H1 (cell line): ENCODE data around the gene CNR1. TPM values are rescaled to one million over a fixed set of nuclear protein-coding genes. Genes with fewer than 3 reads are reported as not detected.

Source experiments
- CTCF ChIA-PET: fragments of 300-600 bp; sonication (Branson Sonifier 250); formaldehyde crosslinking; loops from one replicate; lab custom pipeline; 2021; ENCODE audit not compliant: partially characterized antibody; lab: Charles Lee
- POLR2A ChIA-PET: fragments of 300-600 bp; sonication (Branson Sonifier 250); formaldehyde crosslinking; loops from one replicate; lab custom pipeline; 2021; ENCODE audit warnings: inconsistent platforms; ENCODE audit not compliant: partially characterized antibody; lab: Charles Lee
- DNase-seq, 2 experiments: peaks; one replicate each; pipeline versions ENCODE4 v3.0.0 to v3.0.0-alpha.2; 2010 to 2022; ENCODE audit warnings: low spot score in 2 of 2, low read depth in 1 of 2, mixed read lengths in 1 of 2
- FAIRE-seq: peaks from 2 replicates; lab custom pipeline; 2011; peaks lifted over from hg19 to GRCh38; lab: Jason Lieb, UNC
- H2AFZ ChIP-seq: 2 replicates; pipeline ENCODE4 v1.8.1; 2012; ENCODE audit warnings: low read length, inconsistent platforms
- H2AK5ac ChIP-seq: 2 replicates; pipeline ENCODE4 v1.6.1; 2013; ENCODE audit warnings: low read depth, low read length
- H2BK120ac ChIP-seq: replicated peaks from 2 replicates; pipeline ENCODE3; 2013; ENCODE audit warnings: low read depth, low read length, inconsistent platforms
- H2BK12ac ChIP-seq: 2 replicates; pipeline ENCODE4 v1.6.1; 2013; ENCODE audit warnings: low read depth, low read length
- H2BK15ac ChIP-seq: 2 replicates; pipeline ENCODE4 v1.6.1; 2013; ENCODE audit warnings: low read length
- H2BK20ac ChIP-seq: 2 replicates; pipeline ENCODE4 v1.6.1; 2013; ENCODE audit warnings: low read length
- H2BK5ac ChIP-seq: 2 replicates; pipeline ENCODE4 v1.6.1; 2013; ENCODE audit warnings: low read depth, low read length
- H3K14ac ChIP-seq: 2 replicates; pipeline ENCODE4 v1.6.1; 2013; ENCODE audit warnings: inconsistent platforms; ENCODE audit not compliant: insufficient read length
- H3K18ac ChIP-seq: 2 replicates; pipeline ENCODE4 v1.6.1; 2013; ENCODE audit warnings: low read length; ENCODE audit errors: extremely low read depth
- H3K23ac ChIP-seq: 2 replicates; pipeline ENCODE4 v1.6.1; 2013; ENCODE audit warnings: inconsistent platforms; ENCODE audit not compliant: insufficient read length
- H3K23me2 ChIP-seq: 2 replicates; pipeline ENCODE4 v1.6.1; 2013; ENCODE audit warnings: low read depth, low read length
- H3K27ac ChIP-seq: 2 replicates; pipeline ENCODE4 v1.6.1; 2011; ENCODE audit warnings: low read depth, low read length, inconsistent platforms
- H3K27me3 ChIP-seq, 4 experiments: replicated peaks in 1 of 4; 1 replicate in 1 of 4; 2 replicates in 3 of 4; pipeline versions ENCODE4 v1.6.1 to v1.8.1; 2011 to 2013; ENCODE audit warnings: low read length in 3 of 4, mild to moderate bottlenecking in 3 of 4, inconsistent platforms in 2 of 4, mixed read lengths in 2 of 4, moderate library complexity in 1 of 4; ENCODE audit not compliant: control insufficient read depth in 3 of 4, insufficient read depth in 3 of 4; ENCODE audit errors: extremely low read depth in 1 of 4
- H3K36me3 ChIP-seq, 4 experiments: 2 replicates each; pipeline versions ENCODE4 v1.6.1 to v1.8.1; 2011 to 2013; ENCODE audit warnings: mild to moderate bottlenecking in 4 of 4, low read length in 3 of 4, moderate library complexity in 2 of 4, control low read depth in 1 of 4, inconsistent platforms in 1 of 4; ENCODE audit not compliant: insufficient read depth in 4 of 4, control insufficient read depth in 2 of 4
- H3K4ac ChIP-seq: replicated peaks from 2 replicates; pipeline ENCODE3; 2013; ENCODE audit warnings: low read length, low read depth, mixed read lengths, inconsistent platforms; ENCODE audit not compliant: insufficient read length
- H3K4me1 ChIP-seq, 4 experiments: replicated peaks in 1 of 4; 1 replicate in 1 of 4; 2 replicates in 3 of 4; pipeline versions ENCODE4 v1.6.1 to v1.8.1; 2011 to 2013; ENCODE audit warnings: low read length in 3 of 4, inconsistent platforms in 2 of 4, mixed read lengths in 1 of 4; ENCODE audit not compliant: insufficient read depth in 4 of 4, control insufficient read depth in 3 of 4
- H3K4me2 ChIP-seq, 2 experiments: 2 replicates each; pipeline versions ENCODE4 v1.6.1 to v1.8.1; 2011 to 2013; ENCODE audit warnings: low read depth in 2 of 2, low read length in 2 of 2, control low read depth in 1 of 2, inconsistent platforms in 1 of 2, mild to moderate bottlenecking in 1 of 2; ENCODE audit not compliant: insufficient read depth in 1 of 2
- H3K4me3 ChIP-seq, 4 experiments: fragments of 200-600, 300-600 bp in 1 of 4; sonication (generic), shearing (Covaris generic), sonication (Bioruptor Twin) in 1 of 4; 2 replicates each; pipeline versions ENCODE4 v1.5.1 to v1.8.1; 2011 to 2016; ENCODE audit warnings: low read length in 4 of 4, low read depth in 3 of 4, control low read depth in 2 of 4, inconsistent platforms in 2 of 4, mild to moderate bottlenecking in 2 of 4, mixed read lengths in 1 of 4, moderate library complexity in 1 of 4; ENCODE audit not compliant: insufficient read depth in 2 of 4; ENCODE audit errors: extremely low read depth in 1 of 4
- H3K56ac ChIP-seq: replicated peaks from 2 replicates; pipeline ENCODE3; 2013; ENCODE audit warnings: low read depth, mild to moderate bottlenecking, mixed read lengths, low read length, inconsistent platforms; ENCODE audit not compliant: insufficient read length
- H3K79me1 ChIP-seq: 2 replicates; pipeline ENCODE4 v1.6.1; 2013; ENCODE audit warnings: low read depth, low read length, control low read depth
- H3K79me2 ChIP-seq, 2 experiments: 2 replicates each; pipeline versions ENCODE4 v1.6.1 to v1.8.1; 2012 to 2013; ENCODE audit warnings: low read length in 2 of 2, mild to moderate bottlenecking in 2 of 2, inconsistent platforms in 1 of 2; ENCODE audit not compliant: insufficient read depth in 2 of 2, control insufficient read depth in 1 of 2
- H3K9ac ChIP-seq, 4 experiments: replicated peaks in 1 of 4; 1 replicate in 1 of 4; 2 replicates in 3 of 4; pipeline versions ENCODE4 v1.6.1 to v1.8.1; 2011 to 2013; ENCODE audit warnings: low read depth in 3 of 4, low read length in 3 of 4, control low read depth in 2 of 4, mild to moderate bottlenecking in 2 of 4, moderate library complexity in 2 of 4, inconsistent platforms in 1 of 4; ENCODE audit errors: extremely low read depth in 1 of 4
- H3K9me3 ChIP-seq, 2 experiments: 2 replicates each; pipeline versions ENCODE4 v1.6.1 to v1.8.1; 2012 to 2013; ENCODE audit warnings: mild to moderate bottlenecking in 2 of 2, moderate library complexity in 2 of 2, control low read depth in 1 of 2, inconsistent platforms in 1 of 2, low read depth in 1 of 2, low read length in 1 of 2, mixed read lengths in 1 of 2; ENCODE audit not compliant: insufficient read depth in 2 of 2
- H4K20me1 ChIP-seq, 2 experiments: replicated peaks in 1 of 2; 2 replicates each; pipeline versions ENCODE3 to v1.8.1; 2011 to 2013; ENCODE audit warnings: inconsistent platforms in 2 of 2, low read length in 2 of 2, mild to moderate bottlenecking in 1 of 2; ENCODE audit not compliant: insufficient read depth in 2 of 2, control insufficient read depth in 1 of 2
- H4K5ac ChIP-seq: 2 replicates; pipeline ENCODE4 v1.6.1; 2013; ENCODE audit warnings: low read length, low read depth, mixed read lengths, inconsistent platforms; ENCODE audit not compliant: insufficient read length
- H4K8ac ChIP-seq: 2 replicates; pipeline ENCODE4 v1.8.0; 2013; ENCODE audit warnings: mild to moderate bottlenecking, moderate library complexity, low read length, inconsistent platforms; ENCODE audit not compliant: insufficient read depth; ENCODE audit errors: extremely low read depth
- H4K91ac ChIP-seq: replicated peaks from 2 replicates; pipeline ENCODE3; 2013; ENCODE audit warnings: low read length, mixed read lengths, inconsistent platforms; ENCODE audit not compliant: insufficient read length
- BACH1 ChIP-seq: IDR thresholded peaks from 2 replicates; pipeline ENCODE4 v1.6.1; 2012; ENCODE audit warnings: low read length, improper control_type of control experiment
- CBX8 ChIP-seq: fragments of 300-800, 300-1000 bp; sonication (generic); IDR thresholded peaks from 2 replicates; pipeline ENCODE4 v1.7.1; 2016; ENCODE audit warnings: low read depth, low read length, borderline replicate concordance
- CEBPB ChIP-seq: IDR thresholded peaks from 2 replicates; pipeline ENCODE4 v1.6.1; 2012; ENCODE audit warnings: low read depth, low read length
- CREB1 ChIP-seq: IDR thresholded peaks from 2 replicates; pipeline ENCODE4 v1.6.1; 2012; ENCODE audit warnings: inconsistent platforms
- HDAC6 ChIP-seq: IDR thresholded peaks from one replicate; pipeline ENCODE4 v1.7.1; 2012; ENCODE audit warnings: low read depth, mild to moderate bottlenecking, inconsistent platforms, low read length, moderate library complexity
- KDM4A ChIP-seq: IDR thresholded peaks from one replicate; pipeline ENCODE4 v1.7.1; 2012; ENCODE audit warnings: low read depth, mild to moderate bottlenecking, moderate library complexity, low read length, inconsistent platforms; ENCODE audit not compliant: severe bottlenecking
- MAFK ChIP-seq: IDR thresholded peaks from 2 replicates; pipeline ENCODE4 v1.6.1; 2012; ENCODE audit warnings: low read depth, mild to moderate bottlenecking, improper control_type of control experiment, low read length
- RAD21 ChIP-seq, 2 experiments: IDR thresholded peaks in 1 of 2; conservative IDR thresholded peaks in 1 of 2; 2 replicates each; pipeline ENCODE4 v1.6.1; 2011; ENCODE audit warnings: low read depth in 2 of 2, low read length in 2 of 2, improper control_type of control experiment in 1 of 2, inconsistent platforms in 1 of 2, mild to moderate bottlenecking in 1 of 2, moderate library complexity in 1 of 2
- TAF7 ChIP-seq: optimal IDR thresholded peaks from 2 replicates; pipeline ENCODE3; 2011; ENCODE audit warnings: low read depth, mild to moderate bottlenecking, inconsistent platforms, low read length, moderate library complexity, borderline replicate concordance
- TEAD4 ChIP-seq: IDR thresholded peaks from 2 replicates; pipeline ENCODE4 v1.6.1; 2012; ENCODE audit warnings: low read depth, low read length, inconsistent platforms, mixed read lengths
- ZNF274 ChIP-seq: IDR thresholded peaks from 2 replicates; pipeline ENCODE4 v1.7.0; 2012; ENCODE audit warnings: low read length, borderline replicate concordance; ENCODE audit errors: extremely low read depth
- WGBS, 2 experiments: shearing (Covaris generic) in 1 of 2; methylation state at CpG; one replicate each; pipeline versions ENCODE4 v1.1.6 to v1.1.7; 2013 to 2015; ENCODE audit warnings: low lambda C conversion rate in 2 of 2, mixed read lengths in 2 of 2, inconsistent platforms in 1 of 2, low coverage in 1 of 2, missing lambda C conversion rate in 1 of 2; ENCODE audit not compliant: insufficient replicate concordance in 2 of 2, insufficient coverage in 1 of 2, insufficient read length in 1 of 2; ENCODE audit errors: extremely low coverage in 1 of 2, missing lambda C conversion rate in 1 of 2; 5-methylcytosine and 5-hydroxymethylcytosine counted together
- polyA plus RNA-seq, 7 experiments: library from polyadenylated mRNA; depleted of rRNA in 3 of 7; stranded (reverse) in 5 of 7; unstranded in 2 of 7; fragments of >200 nt in 5 of 7; fragments of 200-250 nt in 2 of 7; gene quantifications; 1 replicate in 5 of 7; 2 replicates in 1 of 7; 4 replicates in 1 of 7; pipeline versions ENCODE4 v1.2.1 to v1.2.3, GENCODE V29; 2011 to 2013; ENCODE audit warnings: missing spikeins in 2 of 7, mixed read lengths in 2 of 7
- total RNA-seq: library from RNA; stranded (reverse); fragmentation: NEBNext Ultra II Directional; extraction: Animal tissue kit (Norgen Biotek cat#: 25700); gene quantifications from 2 replicates; pipeline ENCODE4 v1.2.1, GENCODE V29; 2021
- TF ChIP-seq, protein P1 (sequence below): IDR thresholded peaks from 2 replicates; pipeline ENCODE4 v1.6.1; 2011; ENCODE audit warnings: low read length, improper control_type of control experiment
- TF ChIP-seq, protein P2 (sequence below): IDR thresholded peaks from 2 replicates; pipeline ENCODE4 v1.6.1; 2011; ENCODE audit warnings: low read depth, mild to moderate bottlenecking, low read length; ENCODE audit not compliant: insufficient read depth

Gene CNR1
- total and polyA plus RNA-seq, 2 of the 8 experiments (the other 6 are each of a cell fraction or from before 2014, with no cell fraction given): 0.83 to 3.1 TPM

DNA sequence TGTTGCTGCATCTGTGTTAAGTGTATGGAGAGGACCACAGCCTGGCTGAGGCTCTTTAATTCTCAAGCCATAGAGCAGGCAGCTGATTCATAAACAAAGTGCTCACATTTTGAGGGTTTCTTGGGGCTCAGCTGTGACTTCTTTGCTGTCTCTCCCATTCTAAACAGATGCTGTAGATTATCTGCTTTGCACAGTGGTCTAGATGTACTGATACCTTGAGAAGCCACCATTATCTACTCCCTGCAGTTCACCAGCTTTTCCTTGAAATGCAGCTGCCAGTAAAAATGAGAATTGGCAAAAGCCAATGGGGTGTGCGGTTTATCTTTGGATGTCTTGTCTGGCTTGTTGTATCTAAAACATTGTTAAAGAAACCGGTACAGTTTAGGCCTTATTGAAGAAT lies 5.2 kb upstream of the CNR1 start:
- H3K36me3 ChIP-seq: no peaks in the 10 kb centered on the region
- no peak overlapping the region for H2BK15ac ChIP-seq
- CTCF ChIA-PET: interaction anchor here (1.6 kb wide), 1 partner anchor 9 kb away, joined by 3 read pairs; no protein-coding TSS in a partner anchor
- no peak overlapping the region for H3K18ac ChIP-seq
- peaks cover 9 to 27% (median 22%) of the 10 kb centered on the region in 4 experiments for H3K27me3 ChIP-seq
- H3K4me2 ChIP-seq: no peak overlapping the region
- no peak overlapping the region for H3K9ac ChIP-seq
- H4K91ac ChIP-seq: no peak overlapping the region
- H2AK5ac ChIP-seq: no peak overlapping the region
- H2BK12ac ChIP-seq: no peak overlapping the region
- H3K23me2 ChIP-seq: peaks cover 11% of the 10 kb centered on the region; the same call in 1 of the 2 replicates
- no peak overlapping the region for H3K4me3 ChIP-seq
- FAIRE-seq: no peak
- H3K14ac ChIP-seq: no peak overlapping the region
- no peak for DNase-seq
- H3K4me1 ChIP-seq: peaks cover 0 to 3% (median under 1%) of the 10 kb centered on the region in 4 experiments; a peak in 1 of 7 replicates
- no peak overlapping the region for H3K27ac ChIP-seq
- H2AFZ ChIP-seq: no peak overlapping the region
- H3K4ac ChIP-seq: no peak overlapping the region
- 90% methylated on average over 2 of the region's 2 CpGs; no CpG with 5 or more reads in 1 of the 2 experiments for WGBS, 2 experiments
- H3K23ac ChIP-seq: no peak overlapping the region
- no peak overlapping the region for H4K5ac ChIP-seq
- no peak overlapping the region for H4K8ac ChIP-seq
- no peak overlapping the region for H3K56ac ChIP-seq
- POLR2A ChIA-PET: no interaction called here
- no peaks in the 10 kb centered on the region for H3K79me2 ChIP-seq
- H4K20me1 ChIP-seq: no peaks in the 10 kb centered on the region
- H3K9me3 ChIP-seq: no peaks in the 10 kb centered on the region
- H2BK20ac ChIP-seq: no peak overlapping the region
- H2BK120ac ChIP-seq: no peak overlapping the region
- H2BK5ac ChIP-seq: no peak overlapping the region
- no peaks in the 10 kb centered on the region for H3K79me1 ChIP-seq
- TF ChIP-seq, protein P1, sequence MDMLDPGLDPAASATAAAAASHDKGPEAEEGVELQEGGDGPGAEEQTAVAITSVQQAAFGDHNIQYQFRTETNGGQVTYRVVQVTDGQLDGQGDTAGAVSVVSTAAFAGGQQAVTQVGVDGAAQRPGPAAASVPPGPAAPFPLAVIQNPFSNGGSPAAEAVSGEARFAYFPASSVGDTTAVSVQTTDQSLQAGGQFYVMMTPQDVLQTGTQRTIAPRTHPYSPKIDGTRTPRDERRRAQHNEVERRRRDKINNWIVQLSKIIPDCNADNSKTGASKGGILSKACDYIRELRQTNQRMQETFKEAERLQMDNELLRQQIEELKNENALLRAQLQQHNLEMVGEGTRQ: no peak
- TF ChIP-seq TEAD4 (no peak), KDM4A (no peak), CBX8 (no peak), ZNF274 (no peak), RAD21 (IDR thresholded peaks at IDR 0.05 in 1 of 2, conservative IDR thresholded peaks at IDR 0.05 in 1 of 2; ENCODE audit: low read depth in 2 of 2, low read length in 2 of 2) (no peak), CEBPB (no peak), TAF7 (no peak), HDAC6 (no peak), MAFK (no peak), BACH1 (no peak), CREB1 (no peak)
- TF ChIP-seq, protein P2, sequence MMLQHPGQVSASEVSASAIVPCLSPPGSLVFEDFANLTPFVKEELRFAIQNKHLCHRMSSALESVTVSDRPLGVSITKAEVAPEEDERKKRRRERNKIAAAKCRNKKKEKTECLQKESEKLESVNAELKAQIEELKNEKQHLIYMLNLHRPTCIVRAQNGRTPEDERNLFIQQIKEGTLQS: no peak
